ENCODE results near the gene APBA1. TPM values are rescaled to one million over a fixed set of nuclear protein-coding genes. Genes with fewer than 3 reads are reported as not detected.

Gene APBA1
- polyA plus RNA-seq, 1 donor (not counting 4 experiments of a cell fraction or from before 2014, with no cell fraction given): 0.66 TPM

DNA sequence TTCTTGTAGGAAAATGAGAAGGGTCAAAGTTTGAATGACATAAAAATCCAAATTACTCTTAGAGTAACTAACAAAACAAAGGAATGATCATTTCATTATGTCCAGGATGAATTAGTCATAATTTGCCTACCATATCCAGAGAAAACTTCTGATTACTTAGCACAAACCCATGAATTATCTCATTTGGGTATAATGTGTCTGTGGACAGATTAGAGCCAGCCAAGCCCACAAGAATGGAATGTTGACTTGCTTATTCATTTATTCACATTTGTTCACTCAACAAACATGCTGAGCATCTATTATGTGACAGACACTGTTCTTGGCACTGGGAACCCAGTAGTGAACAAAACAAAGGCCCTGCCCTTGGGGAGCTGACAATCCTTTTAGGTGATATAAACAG, 87.4 kb downstream of the APBA1 start:
- peaks cover 11% of the 10 kb centered on the region for H3K4me1 ChIP-seq (ENCODE audit: control insufficient read depth, extremely low read depth, insufficient read depth, low read length)
- H4K20me1 ChIP-seq (ENCODE audit: control insufficient read depth, extremely low read depth, insufficient read depth, low read length): no peaks in the 10 kb centered on the region
- no peak overlapping the region for H2AFZ ChIP-seq (ENCODE audit: control insufficient read depth, low read length)
- no peak overlapping the region for H3K4me2 ChIP-seq (ENCODE audit: control insufficient read depth, extremely low read depth, insufficient read depth, low read depth, low read length)
- TF ChIP-seq, protein P1, sequence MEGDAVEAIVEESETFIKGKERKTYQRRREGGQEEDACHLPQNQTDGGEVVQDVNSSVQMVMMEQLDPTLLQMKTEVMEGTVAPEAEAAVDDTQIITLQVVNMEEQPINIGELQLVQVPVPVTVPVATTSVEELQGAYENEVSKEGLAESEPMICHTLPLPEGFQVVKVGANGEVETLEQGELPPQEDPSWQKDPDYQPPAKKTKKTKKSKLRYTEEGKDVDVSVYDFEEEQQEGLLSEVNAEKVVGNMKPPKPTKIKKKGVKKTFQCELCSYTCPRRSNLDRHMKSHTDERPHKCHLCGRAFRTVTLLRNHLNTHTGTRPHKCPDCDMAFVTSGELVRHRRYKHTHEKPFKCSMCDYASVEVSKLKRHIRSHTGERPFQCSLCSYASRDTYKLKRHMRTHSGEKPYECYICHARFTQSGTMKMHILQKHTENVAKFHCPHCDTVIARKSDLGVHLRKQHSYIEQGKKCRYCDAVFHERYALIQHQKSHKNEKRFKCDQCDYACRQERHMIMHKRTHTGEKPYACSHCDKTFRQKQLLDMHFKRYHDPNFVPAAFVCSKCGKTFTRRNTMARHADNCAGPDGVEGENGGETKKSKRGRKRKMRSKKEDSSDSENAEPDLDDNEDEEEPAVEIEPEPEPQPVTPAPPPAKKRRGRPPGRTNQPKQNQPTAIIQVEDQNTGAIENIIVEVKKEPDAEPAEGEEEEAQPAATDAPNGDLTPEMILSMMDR (optimal IDR thresholded peaks at IDR 0.05 in 1 of 3, IDR thresholded peaks at IDR 0.05 in 1 of 3, conservative IDR thresholded peaks at IDR 0.05 in 1 of 3; ENCODE audit: extremely low read depth in 1 of 3, insufficient read depth in 2 of 3, low read length in 3 of 3): no peak
- no peak for TF ChIP-seq EZH2 (IDR thresholded peaks at IDR 0.05; ENCODE audit: low read length)
- no peak for DNase-seq (ENCODE audit: low read depth, low spot score)
- no peaks in the 10 kb centered on the region for H3K27me3 ChIP-seq (ENCODE audit: control insufficient read depth, extremely low read depth, insufficient read depth, low read length)
- FAIRE-seq: no peak
- dilution Hi-C loops (cut with MboI; ENCODE audit: extremely low pct_ligation_motif_present, low sequenced_read_pairs): no loop called here
- no peaks in the 10 kb centered on the region for H3K79me2 ChIP-seq (ENCODE audit: control insufficient read depth, insufficient read depth, low read length)
- H3K9ac ChIP-seq (ENCODE audit: control insufficient read depth, extremely low read depth, insufficient read depth, low read length): no peak overlapping the region
- H3K27ac ChIP-seq (ENCODE audit: control insufficient read depth, insufficient read depth, low read length): no peak overlapping the region
- H3K9me1 ChIP-seq (ENCODE audit: control insufficient read depth, extremely low read depth, insufficient read depth, low read length): no peaks in the 10 kb centered on the region
- H3K4me3 ChIP-seq (ENCODE audit: control insufficient read depth in 2 of 3, extremely low read depth in 1 of 3, insufficient read depth in 2 of 3, low read depth in 1 of 3, low read length in 3 of 3): no peak overlapping the region
- no peaks in the 10 kb centered on the region for H3K36me3 ChIP-seq (ENCODE audit: control insufficient read depth in 2 of 2, extremely low read depth in 1 of 2, insufficient read depth in 2 of 2, low read length in 2 of 2)
- no peaks in the 10 kb centered on the region for H3K9me3 ChIP-seq (ENCODE audit: control insufficient read depth, low read depth, low read length)

DNA sequence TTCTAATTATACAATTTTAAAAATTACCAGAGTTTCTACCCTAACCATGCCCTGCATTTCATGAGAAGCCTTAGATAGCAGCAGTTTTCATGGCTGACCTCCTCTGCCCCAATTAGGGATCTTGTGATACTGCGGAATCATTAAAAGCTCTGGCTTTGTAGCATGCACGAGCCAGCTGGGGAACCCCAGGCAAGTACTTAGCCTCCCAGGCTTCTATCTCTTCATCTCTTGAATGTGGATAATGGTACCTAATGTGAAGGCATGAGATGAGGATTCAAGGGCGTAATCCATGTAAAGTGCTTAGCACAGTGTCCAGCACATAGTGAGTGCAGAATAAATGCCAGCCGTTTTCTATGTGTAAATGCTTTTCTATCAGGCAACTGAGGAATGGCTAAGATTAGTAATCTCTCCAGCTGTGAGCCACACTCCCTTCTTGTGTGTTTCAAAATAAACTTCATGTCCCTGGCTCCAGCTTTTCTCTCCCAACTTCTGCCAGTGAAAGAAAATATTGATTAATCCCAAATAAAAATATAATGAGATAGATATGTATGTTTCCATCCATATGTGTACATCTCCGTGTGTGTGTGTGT, 88.4 kb downstream of the APBA1 start:
- H3K4me1 ChIP-seq (ENCODE audit: control insufficient read depth, extremely low read depth, insufficient read depth, low read length): peaks cover 11% of the 10 kb centered on the region
- H3K36me3 ChIP-seq (ENCODE audit: control insufficient read depth in 2 of 2, extremely low read depth in 1 of 2, insufficient read depth in 2 of 2, low read length in 2 of 2): no peaks in the 10 kb centered on the region
- H3K79me2 ChIP-seq (ENCODE audit: control insufficient read depth, insufficient read depth, low read length): no peaks in the 10 kb centered on the region
- H3K4me3 ChIP-seq (ENCODE audit: control insufficient read depth in 2 of 3, extremely low read depth in 1 of 3, insufficient read depth in 2 of 3, low read depth in 1 of 3, low read length in 3 of 3): no peak overlapping the region
- H3K9me3 ChIP-seq (ENCODE audit: control insufficient read depth, low read depth, low read length): no peaks in the 10 kb centered on the region
- dilution Hi-C loops (cut with MboI; ENCODE audit: extremely low pct_ligation_motif_present, low sequenced_read_pairs): no loop called here
- no peaks in the 10 kb centered on the region for H3K9me1 ChIP-seq (ENCODE audit: control insufficient read depth, extremely low read depth, insufficient read depth, low read length)
- H3K27me3 ChIP-seq (ENCODE audit: control insufficient read depth, extremely low read depth, insufficient read depth, low read length): no peaks in the 10 kb centered on the region
- H2AFZ ChIP-seq (ENCODE audit: control insufficient read depth, low read length): no peak overlapping the region
- no peak overlapping the region for H3K27ac ChIP-seq (ENCODE audit: control insufficient read depth, insufficient read depth, low read length)
- no peak overlapping the region for H3K9ac ChIP-seq (ENCODE audit: control insufficient read depth, extremely low read depth, insufficient read depth, low read length)
- no peak for TF ChIP-seq EZH2 (IDR thresholded peaks at IDR 0.05; ENCODE audit: low read length)
- TF ChIP-seq, protein P1 (optimal IDR thresholded peaks at IDR 0.05 in 1 of 3, IDR thresholded peaks at IDR 0.05 in 1 of 3, conservative IDR thresholded peaks at IDR 0.05 in 1 of 3; ENCODE audit: extremely low read depth in 1 of 3, insufficient read depth in 2 of 3, low read length in 3 of 3): no peak
- no peak overlapping the region for H3K4me2 ChIP-seq (ENCODE audit: control insufficient read depth, extremely low read depth, insufficient read depth, low read depth, low read length)
- no peaks in the 10 kb centered on the region for H4K20me1 ChIP-seq (ENCODE audit: control insufficient read depth, extremely low read depth, insufficient read depth, low read length)
- no peak for FAIRE-seq
- DNase-seq (ENCODE audit: low read depth, low spot score): no peak

Data from keratinocyte (primary cell).